Activated CD8-positive, alpha-beta memory T cell treated with anti-CD3 and anti-CD28 coated beads for 24 hours (primary cell): Measurements from ENCODE around the gene SKOR1.

Source experiments
- DNase-seq: peaks from one replicate; pipeline ENCODE4 v3.0.0-alpha.2; 2020

The SKOR1 gene, protein sequence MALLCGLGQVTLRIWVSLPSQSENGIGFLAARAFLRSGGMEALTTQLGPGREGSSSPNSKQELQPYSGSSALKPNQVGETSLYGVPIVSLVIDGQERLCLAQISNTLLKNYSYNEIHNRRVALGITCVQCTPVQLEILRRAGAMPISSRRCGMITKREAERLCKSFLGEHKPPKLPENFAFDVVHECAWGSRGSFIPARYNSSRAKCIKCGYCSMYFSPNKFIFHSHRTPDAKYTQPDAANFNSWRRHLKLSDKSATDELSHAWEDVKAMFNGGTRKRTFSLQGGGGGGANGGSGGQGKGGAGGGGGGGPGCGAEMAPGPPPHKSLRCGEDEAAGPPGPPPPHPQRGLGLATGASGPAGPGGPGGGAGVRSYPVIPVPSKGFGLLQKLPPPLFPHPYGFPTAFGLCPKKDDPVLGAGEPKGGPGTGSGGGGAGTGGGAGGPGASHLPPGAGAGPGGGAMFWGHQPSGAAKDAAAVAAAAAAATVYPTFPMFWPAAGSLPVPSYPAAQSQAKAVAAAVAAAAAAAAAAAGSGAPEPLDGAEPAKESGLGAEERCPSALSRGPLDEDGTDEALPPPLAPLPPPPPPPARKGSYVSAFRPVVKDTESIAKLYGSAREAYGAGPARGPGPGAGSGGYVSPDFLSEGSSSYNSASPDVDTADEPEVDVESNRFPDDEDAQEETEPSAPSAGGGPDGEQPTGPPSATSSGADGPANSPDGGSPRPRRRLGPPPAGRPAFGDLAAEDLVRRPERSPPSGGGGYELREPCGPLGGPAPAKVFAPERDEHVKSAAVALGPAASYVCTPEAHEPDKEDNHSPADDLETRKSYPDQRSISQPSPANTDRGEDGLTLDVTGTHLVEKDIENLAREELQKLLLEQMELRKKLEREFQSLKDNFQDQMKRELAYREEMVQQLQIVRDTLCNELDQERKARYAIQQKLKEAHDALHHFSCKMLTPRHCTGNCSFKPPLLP

DNA sequence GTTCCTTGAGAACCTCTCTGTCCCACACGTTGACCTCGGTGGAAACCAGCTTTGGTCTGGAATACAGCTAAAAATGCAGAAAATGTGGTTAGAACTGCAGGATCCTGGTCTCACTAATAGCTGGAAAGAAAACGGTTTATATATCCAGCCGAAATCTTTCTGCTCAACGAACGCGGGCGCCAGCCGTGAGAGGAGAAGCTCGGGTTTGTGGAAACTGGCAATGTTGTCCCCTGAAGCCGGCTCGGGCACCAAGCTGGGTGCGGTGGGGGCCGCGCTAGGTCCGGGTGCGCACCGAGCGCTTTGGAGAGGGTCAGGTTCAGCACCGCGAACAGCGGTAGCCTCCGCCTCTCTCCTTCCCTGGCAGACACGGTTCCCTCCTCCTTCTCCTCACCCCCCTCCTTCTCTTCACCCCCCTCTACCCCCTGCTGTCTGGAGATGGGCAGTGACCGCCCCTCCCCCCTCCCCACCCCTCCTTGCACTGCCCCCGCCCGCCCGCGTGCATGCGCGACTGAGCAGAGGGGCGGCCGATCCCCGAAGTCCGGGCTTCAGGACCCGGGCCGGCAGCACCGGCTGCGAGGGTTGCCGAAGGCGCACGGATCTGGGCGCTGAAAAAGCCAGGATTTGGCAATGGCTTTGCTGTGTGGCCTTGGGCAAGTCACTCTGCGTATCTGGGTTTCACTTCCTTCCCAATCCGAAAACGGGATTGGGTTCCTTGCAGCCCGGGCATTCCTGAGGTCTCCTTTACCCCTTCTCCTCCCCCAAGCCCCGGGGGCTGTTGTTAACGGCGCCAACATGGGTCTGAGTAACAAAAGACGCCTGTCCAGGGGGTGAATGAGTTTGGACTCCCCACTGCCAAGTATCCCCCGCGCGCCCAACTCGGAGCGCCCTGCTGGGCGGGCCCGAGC is at the start of gene SKOR1:
TSS of gene SKOR1 (plus strand) at position 534 of the 905 bp plus-strand sequence. CDS start at position 628, 94 bp downstream.
- peak; percentile 63 for DNase-seq

DNA sequence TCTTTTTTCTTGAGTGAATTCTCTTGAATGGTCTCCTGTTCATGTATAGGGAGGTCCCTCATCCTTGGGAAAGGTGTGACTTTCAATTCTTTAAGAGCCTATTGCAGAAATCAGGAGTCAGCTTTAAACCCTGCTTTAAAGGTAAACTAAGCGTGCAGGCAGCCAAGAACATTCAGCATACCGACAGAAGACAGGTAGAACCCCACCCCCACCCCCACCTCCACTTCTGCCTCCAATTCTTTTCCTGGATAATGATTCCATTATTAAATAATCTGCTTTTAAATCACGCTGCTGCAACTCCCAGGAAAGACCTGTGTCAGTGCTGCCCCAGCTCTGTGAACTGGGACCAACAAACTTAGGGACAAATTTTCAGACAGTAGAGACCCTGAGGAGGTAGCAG is 49.3 kb upstream of the SKOR1 start:
- DNase-seq: no peak

- no peak for DNase-seq
These were observed 48.7 kb upstream of the SKOR1 start for GRCh38 chr15:67776600-67776999.

DNA sequence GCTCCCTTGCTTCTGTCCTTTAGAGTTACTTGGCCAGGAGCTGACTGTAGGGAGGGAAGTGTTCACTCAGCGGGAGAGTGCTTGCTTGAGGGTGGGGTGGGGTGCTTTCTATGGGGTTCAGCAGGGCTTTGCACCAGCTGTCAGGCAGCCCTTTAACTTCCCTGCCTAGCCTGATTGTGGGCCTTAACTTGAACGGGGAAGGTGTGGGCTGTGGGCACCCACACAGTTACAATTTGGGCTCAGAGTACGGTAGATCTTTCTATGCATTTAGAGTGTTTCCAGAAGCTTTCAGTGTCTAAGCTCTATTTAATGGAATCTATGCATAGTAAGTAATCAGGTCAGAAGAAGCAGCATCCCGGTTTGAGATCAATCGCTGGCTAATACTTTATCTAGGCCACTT is 48.2 kb upstream of the SKOR1 start:
- DNase-seq: no peak

DNA sequence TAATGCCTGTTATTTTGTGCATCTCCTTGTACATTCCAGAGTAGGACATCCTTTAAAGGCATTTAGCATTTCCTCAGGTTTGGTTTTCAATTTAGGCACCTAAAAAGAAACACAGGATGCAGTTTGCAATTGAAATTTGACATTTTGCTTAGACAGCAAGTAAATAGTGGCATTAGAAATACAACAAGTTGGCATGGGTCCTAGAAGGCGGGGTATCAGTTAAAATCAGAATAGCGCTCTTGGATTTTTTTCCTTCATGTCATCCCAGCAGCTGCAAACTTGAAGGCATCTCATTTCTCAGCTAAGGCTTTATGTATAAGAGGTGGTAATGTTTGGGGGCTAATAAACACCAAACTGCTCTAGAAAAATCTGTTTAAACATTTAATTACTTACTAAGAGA is 47.5 kb upstream of the SKOR1 start:
- no peak for DNase-seq

DNA sequence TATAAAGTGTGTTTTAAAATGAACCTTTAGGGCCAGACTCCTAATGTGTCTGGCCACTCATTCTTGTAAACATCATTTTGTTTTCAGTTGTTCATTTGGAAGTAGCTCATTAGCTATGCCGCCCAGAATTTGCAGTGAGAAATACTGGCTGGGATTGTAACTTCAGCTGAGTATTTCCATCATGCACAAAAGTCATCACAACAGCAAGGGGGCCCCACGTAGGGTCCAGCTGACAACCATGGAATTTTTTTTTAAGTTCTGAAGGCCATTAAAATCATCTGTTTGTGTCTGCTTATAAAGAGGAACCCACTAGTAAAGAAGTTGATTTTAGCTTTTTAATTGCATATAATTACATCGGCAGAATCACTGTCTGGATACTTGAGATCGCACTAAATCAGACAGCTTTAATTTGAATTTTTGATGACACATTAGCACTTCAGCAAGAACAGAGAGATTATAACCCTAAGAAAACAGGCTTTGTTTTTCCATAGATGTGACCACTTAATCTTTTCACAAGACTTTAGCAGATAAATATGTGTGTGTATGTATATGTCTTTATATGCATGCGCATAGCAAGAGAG is 46.3 kb upstream of the SKOR1 start:
- DNase-seq: no peak

GRCh38 chr15:67779549-67780111 is 45.7 kb upstream of the SKOR1 start:
- DNase-seq: no peak

GRCh38 chr15:67781061-67781460 is 44.2 kb upstream of the SKOR1 start:
- no peak for DNase-seq

GRCh38 chr15:67781907-67782690 is 43.2 kb upstream of the SKOR1 start:
- no peak for DNase-seq

DNA sequence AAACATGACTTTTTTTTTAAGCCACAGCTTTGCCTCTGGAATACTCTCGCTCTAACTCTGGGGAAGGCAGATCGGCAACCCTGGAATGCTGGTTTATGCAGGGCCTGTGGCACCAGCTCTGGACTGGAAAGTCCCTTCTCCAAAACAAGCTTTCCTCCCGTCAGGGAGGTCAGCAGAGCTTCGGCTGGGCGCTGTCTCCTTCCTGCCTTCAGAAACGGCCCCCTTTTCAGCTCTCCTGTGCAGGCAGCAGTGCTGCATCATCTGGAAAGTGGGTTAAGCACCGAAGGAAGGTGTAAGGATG is 42.7 kb upstream of the SKOR1 start:
- DNase-seq: no peak

DNA sequence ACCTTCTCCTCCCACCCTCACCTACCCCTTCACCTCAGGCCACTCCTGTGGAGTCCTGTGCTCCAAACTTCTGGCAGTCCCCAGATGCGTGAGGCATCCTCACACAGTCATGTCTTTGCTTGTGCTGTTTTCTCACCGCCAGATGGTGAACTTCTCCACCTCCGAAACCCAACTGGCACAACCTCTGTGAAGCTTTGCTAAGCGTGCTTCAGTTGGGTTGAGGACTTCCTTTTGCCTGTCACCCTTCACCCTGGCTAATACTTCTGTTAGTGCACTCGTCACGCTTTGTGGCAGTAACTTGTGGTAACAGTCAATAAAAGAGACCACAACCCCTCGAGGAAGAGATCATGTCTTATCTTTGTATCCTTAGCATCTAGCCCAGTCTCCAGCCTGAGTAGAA is 42.0 kb upstream of the SKOR1 start:
- peak; percentile 70 for DNase-seq

GRCh38 chr15:67784090-67784781 is 41.1 kb upstream of the SKOR1 start:
- no peak for DNase-seq

GRCh38 chr15:67784856-67785430 is 40.4 kb upstream of the SKOR1 start:
- no peak for DNase-seq

DNA sequence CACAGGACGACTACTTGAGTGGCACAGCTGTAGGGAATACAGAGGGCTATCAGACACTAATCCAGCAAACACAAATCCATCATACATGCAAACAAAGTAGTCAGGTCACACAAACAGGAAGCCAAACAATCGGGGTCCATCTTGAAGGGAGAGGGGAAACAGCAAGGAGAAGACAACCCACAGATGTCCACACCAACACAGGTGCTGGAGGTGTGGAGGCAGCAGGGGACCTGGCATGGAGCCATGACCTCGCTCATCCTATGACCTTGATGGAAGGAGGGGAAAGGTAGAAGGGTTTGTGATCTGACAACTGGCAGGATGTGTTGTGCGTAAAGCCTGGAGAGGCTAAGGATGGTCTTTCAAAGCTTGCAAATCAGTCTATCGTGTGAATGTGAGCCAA is 39.9 kb upstream of the SKOR1 start:
- DNase-seq: no peak

GRCh38 chr15:67786646-67787045 is 38.7 kb upstream of the SKOR1 start:
- no peak for DNase-seq

- DNase-seq: no peak
These were observed 36.3 kb upstream of the SKOR1 start for GRCh38 chr15:67788986-67789385.

DNA sequence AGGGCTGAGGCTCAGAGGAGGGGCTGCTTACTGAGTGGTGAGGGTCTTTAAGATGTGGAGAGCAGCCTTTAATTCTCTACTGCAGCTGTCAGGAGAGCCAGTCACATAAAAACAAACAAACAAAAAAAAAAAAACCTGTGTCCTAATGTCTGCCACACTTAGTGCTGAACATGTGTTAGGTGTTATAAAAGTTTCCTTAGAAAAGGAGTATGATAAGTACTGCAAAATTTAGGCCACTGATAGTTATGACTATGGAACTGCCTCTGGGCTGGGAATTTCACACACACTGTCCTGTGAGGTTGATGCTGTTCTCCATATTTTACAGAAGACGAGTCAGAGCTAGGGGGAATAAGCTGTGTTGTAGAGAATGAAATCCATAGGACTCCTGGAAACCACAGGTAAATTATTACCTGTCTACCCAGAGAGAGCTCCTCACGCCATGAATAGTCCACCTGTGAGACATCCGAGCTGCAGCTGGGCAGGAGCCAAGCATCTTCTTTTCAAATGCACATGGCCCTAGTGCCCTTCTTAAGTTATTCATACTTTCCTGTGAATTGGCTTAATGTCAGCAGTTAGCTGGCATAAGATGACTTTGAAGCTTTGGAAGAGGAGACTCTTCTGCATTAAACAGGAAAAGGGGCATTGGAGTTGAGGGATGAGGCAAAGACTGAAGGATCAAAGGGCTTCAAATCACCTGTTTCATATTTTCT is 34.5 kb upstream of the SKOR1 start:
- no peak for DNase-seq

DNA sequence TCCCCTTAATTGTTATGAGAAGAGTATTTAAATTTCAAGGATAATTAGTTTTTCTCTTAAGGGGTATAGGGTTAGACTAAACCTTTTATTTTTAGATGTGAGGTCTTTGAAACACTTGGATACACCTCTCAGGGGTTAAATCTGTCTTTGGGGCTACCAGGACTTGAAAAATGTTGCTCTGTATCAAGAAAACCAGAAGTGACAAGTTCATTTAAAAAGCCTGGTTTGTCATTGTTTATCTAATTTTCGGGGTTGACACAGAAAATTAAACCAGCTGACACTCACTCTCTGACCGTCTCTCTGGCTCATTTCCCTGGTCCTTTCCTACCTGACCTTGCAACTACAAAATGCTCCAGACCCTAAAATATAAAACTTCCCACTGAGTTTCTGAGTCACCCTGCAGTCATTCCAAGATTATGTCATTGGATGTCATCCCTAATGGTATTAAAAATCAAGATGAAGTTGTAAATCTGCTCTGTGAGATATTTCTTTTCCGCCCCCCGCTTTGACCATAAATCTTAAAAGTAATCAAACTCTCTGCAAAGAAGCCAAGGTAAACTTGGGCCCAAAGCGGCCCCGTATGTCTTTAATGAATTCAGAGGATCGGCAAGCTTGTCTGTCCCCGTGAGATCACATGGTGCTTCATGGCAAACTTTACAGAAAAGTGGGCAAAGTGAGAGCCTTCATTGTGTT is 32.9 kb upstream of the SKOR1 start:
- no peak for DNase-seq
